Fibroblast of skin of left quadriceps (primary cell): Measurements from ENCODE around the gene RPA1.
"Not testable (repeated sequence)": the region's sequence is repeated elsewhere in the genome, so short reads cannot be mapped to it uniquely, and the experiment has no call there.

Source experiments
- DNase-seq, 2 experiments: peaks; one replicate each; pipeline ENCODE4 v3.0.0-alpha.2; 2013; ENCODE audit warnings: low read depth in 2 of 2

RPA1 gene

GRCh38 chr17:1829592-1830257, at the start of gene RPA1, which contains the start of gene SMYD4:
Gene RPA1 (plus strand): TSS chr17:1830005. CDS start chr17:1830094, 89 bp downstream.
Gene SMYD4 (minus strand): TSS chr17:1829902. CDS start chr17:1827994, 1,908 bp downstream.
- DNase-seq, result peak; percentile 58 to 68

GRCh38 chr17:1782171-1782567, 47.6 kb upstream of the RPA1 start:
- DNase-seq, result no peak

- DNase-seq, result no peak
Observed at GRCh38 chr17:1783271-1783670, 46.5 kb upstream of the RPA1 start.

- peak; percentile 56 to 59 for DNase-seq
Observed at GRCh38 chr17:1783834-1784611, 45.8 kb upstream of the RPA1 start.

- DNase-seq, result no peak
Observed at GRCh38 chr17:1785930-1786329, 43.9 kb upstream of the RPA1 start.

GRCh38 chr17:1786708-1787107, 43.1 kb upstream of the RPA1 start:
- DNase-seq, result no peak

- DNase-seq, result peak; percentile 59 to 68
Observed at GRCh38 chr17:1787301-1787902, 42.4 kb upstream of the RPA1 start.

- no peak for DNase-seq
Observed at GRCh38 chr17:1789936-1790335, 39.9 kb upstream of the RPA1 start.

GRCh38 chr17:1792495-1793446, 37.0 kb upstream of the RPA1 start:
- DNase-seq, result no peak

GRCh38 chr17:1793447-1793806, 36.4 kb upstream of the RPA1 start:
- no peak for DNase-seq

GRCh38 chr17:1796800-1797199, 33.0 kb upstream of the RPA1 start:
- no peak for DNase-seq

GRCh38 chr17:1797323-1797722, 32.5 kb upstream of the RPA1 start:
- no peak for DNase-seq

- DNase-seq, result not testable (repeated sequence)
Observed at GRCh38 chr17:1797846-1798245, 32.0 kb upstream of the RPA1 start.

- DNase-seq, result no peak
Observed at GRCh38 chr17:1800240-1800639, 29.6 kb upstream of the RPA1 start.

- no peak for DNase-seq
Observed at GRCh38 chr17:1800712-1801111, 29.1 kb upstream of the RPA1 start.

- DNase-seq, result no peak
Observed at GRCh38 chr17:1802429-1802828, 27.4 kb upstream of the RPA1 start.

GRCh38 chr17:1803280-1803679, 26.5 kb upstream of the RPA1 start:
- no peak for DNase-seq

- no peak for DNase-seq
Observed at GRCh38 chr17:1807890-1808289, 21.9 kb upstream of the RPA1 start.

- DNase-seq, result no peak
Observed at GRCh38 chr17:1808644-1809043, 21.2 kb upstream of the RPA1 start.

GRCh38 chr17:1809815-1810214, 20.0 kb upstream of the RPA1 start:
- not testable (repeated sequence) for DNase-seq

GRCh38 chr17:1810450-1811103, 19.2 kb upstream of the RPA1 start:
- DNase-seq, result no peak
